ENCODE results near the gene HPSE2. TPM values are rescaled to one million over a fixed set of nuclear protein-coding genes. Genes with fewer than 3 reads are reported as not detected.

The HPSE2 gene
- total RNA-seq, 1 experiment from 2014 or later, result not detected

- Histone ChIP-seq H2AFZ (no peak overlapping the region), H3K4me2 (no peak overlapping the region), H3K79me2 (ENCODE audit: low read depth) (no peaks in the 10 kb centered on the region), H3K9me2 (ENCODE audit: insufficient read depth) (no peaks in the 10 kb centered on the region), H3K27me3 (ENCODE audit: insufficient read depth, low read depth) (0 out of 2 replicates have a peak, but pooled peaks cover 6% of the 10 kb centered on the region), H3K4me1 (replicated peaks; ENCODE audit: insufficient read depth) (no peaks in the 10 kb centered on the region), H3K9me3 (ENCODE audit: insufficient read depth, low read depth) (no peaks in the 10 kb centered on the region), H3K27ac (no peak overlapping the region), H4K20me1 (ENCODE audit: insufficient read depth) (no peaks in the 10 kb centered on the region), H3F3A (ENCODE audit: insufficient read depth, low read depth) (no peaks in the 10 kb centered on the region), H3K36me3 (ENCODE audit: low read depth) (no peaks in the 10 kb centered on the region), H3K4me3 (no peak overlapping the region)
- no peak for DNase-seq
- BruUV-seq (replicated peaks), result no TSS peak
- ChIA-PET CTCF (no interaction called here), POLR2A (ENCODE audit: unreplicated experiment) (no interaction called here)
- intact Hi-C loops (cut with micrococcal nuclease; ENCODE audit: unreplicated experiment), result no loop called here
- TF ChIP-seq CTCF (conservative IDR thresholded peaks at IDR 0.05) (no peak), EZH2 (IDR thresholded peaks at IDR 0.05; ENCODE audit: low read depth) (no peak)
Observed at GRCh38 chr10:98596404-98596803, 639.2 kb downstream of the HPSE2 start.

GRCh38 chr10:98589691-98590090, 646.0 kb downstream of the HPSE2 start:
- DNase-seq, result no peak
- no peak overlapping the region for H3K4me3 ChIP-seq
- no peak overlapping the region for H3K27ac ChIP-seq

GRCh38 chr10:98589007-98589406, 646.6 kb downstream of the HPSE2 start:
- no peak overlapping the region for H3K4me2 ChIP-seq
- H4K20me1 ChIP-seq (ENCODE audit: insufficient read depth), result no peaks in the 10 kb centered on the region
- no peak for DNase-seq
- ChIA-PET POLR2A (ENCODE audit: unreplicated experiment) (no interaction called here), CTCF (no interaction called here)
- H3K79me2 ChIP-seq (ENCODE audit: low read depth), result no peaks in the 10 kb centered on the region
- no peak for TF ChIP-seq CTCF (conservative IDR thresholded peaks at IDR 0.05)
- TF ChIP-seq EZH2 (IDR thresholded peaks at IDR 0.05; ENCODE audit: low read depth), result no peak
- no peak overlapping the region for H3K27ac ChIP-seq
- intact Hi-C loops (cut with micrococcal nuclease; ENCODE audit: unreplicated experiment), result no loop called here
- no peaks in the 10 kb centered on the region for H3K36me3 ChIP-seq (ENCODE audit: low read depth)
- H3K27me3 ChIP-seq (ENCODE audit: insufficient read depth, low read depth), result peaks cover 10% of the 10 kb centered on the region
- no peaks in the 10 kb centered on the region for H3K4me1 ChIP-seq (replicated peaks; ENCODE audit: insufficient read depth)
- H3K9me2 ChIP-seq (ENCODE audit: insufficient read depth), result no peaks in the 10 kb centered on the region
- no peaks in the 10 kb centered on the region for H3F3A ChIP-seq (ENCODE audit: insufficient read depth, low read depth)
- BruUV-seq (replicated peaks), result no TSS peak
- no peaks in the 10 kb centered on the region for H3K9me3 ChIP-seq (ENCODE audit: insufficient read depth, low read depth)
- no peak overlapping the region for H3K4me3 ChIP-seq
- H2AFZ ChIP-seq, result no peak overlapping the region

More at GRCh38 chr10:98589691-98590090, 646.0 kb downstream of the HPSE2 start:
- H3K79me2 ChIP-seq (ENCODE audit: low read depth), result no peaks in the 10 kb centered on the region
- no peaks in the 10 kb centered on the region for H3K4me1 ChIP-seq (replicated peaks; ENCODE audit: insufficient read depth)
- no peak for TF ChIP-seq EZH2 (IDR thresholded peaks at IDR 0.05; ENCODE audit: low read depth)
- TF ChIP-seq CTCF (conservative IDR thresholded peaks at IDR 0.05), result no peak
- ChIA-PET POLR2A (ENCODE audit: unreplicated experiment) (no interaction called here), CTCF (no interaction called here)
- no peaks in the 10 kb centered on the region for H3F3A ChIP-seq (ENCODE audit: insufficient read depth, low read depth)
- H3K27me3 ChIP-seq (ENCODE audit: insufficient read depth, low read depth), result peaks cover 10% of the 10 kb centered on the region
- no peaks in the 10 kb centered on the region for H3K9me2 ChIP-seq (ENCODE audit: insufficient read depth)
- no peaks in the 10 kb centered on the region for H4K20me1 ChIP-seq (ENCODE audit: insufficient read depth)
- no peaks in the 10 kb centered on the region for H3K36me3 ChIP-seq (ENCODE audit: low read depth)
- no peaks in the 10 kb centered on the region for H3K9me3 ChIP-seq (ENCODE audit: insufficient read depth, low read depth)
- intact Hi-C loops (cut with micrococcal nuclease; ENCODE audit: unreplicated experiment), result no loop called here
- no peak overlapping the region for H3K4me2 ChIP-seq
- no TSS peak for BruUV-seq (replicated peaks)
- no peak overlapping the region for H2AFZ ChIP-seq

Measured in PC-9 (cell line).